Measurements from ENCODE around the gene SEC14L5. TPM values are rescaled to one million over a fixed set of nuclear protein-coding genes. Genes with fewer than 3 reads are reported as not detected.

SEC14L5 gene
- total RNA-seq, 1 donor from 2014 or later = 5.7 TPM

- TF ChIP-seq, protein P1, sequence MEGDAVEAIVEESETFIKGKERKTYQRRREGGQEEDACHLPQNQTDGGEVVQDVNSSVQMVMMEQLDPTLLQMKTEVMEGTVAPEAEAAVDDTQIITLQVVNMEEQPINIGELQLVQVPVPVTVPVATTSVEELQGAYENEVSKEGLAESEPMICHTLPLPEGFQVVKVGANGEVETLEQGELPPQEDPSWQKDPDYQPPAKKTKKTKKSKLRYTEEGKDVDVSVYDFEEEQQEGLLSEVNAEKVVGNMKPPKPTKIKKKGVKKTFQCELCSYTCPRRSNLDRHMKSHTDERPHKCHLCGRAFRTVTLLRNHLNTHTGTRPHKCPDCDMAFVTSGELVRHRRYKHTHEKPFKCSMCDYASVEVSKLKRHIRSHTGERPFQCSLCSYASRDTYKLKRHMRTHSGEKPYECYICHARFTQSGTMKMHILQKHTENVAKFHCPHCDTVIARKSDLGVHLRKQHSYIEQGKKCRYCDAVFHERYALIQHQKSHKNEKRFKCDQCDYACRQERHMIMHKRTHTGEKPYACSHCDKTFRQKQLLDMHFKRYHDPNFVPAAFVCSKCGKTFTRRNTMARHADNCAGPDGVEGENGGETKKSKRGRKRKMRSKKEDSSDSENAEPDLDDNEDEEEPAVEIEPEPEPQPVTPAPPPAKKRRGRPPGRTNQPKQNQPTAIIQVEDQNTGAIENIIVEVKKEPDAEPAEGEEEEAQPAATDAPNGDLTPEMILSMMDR (IDR thresholded peaks at IDR 0.05) = no peak
- Histone ChIP-seq H3K9me3 (no peaks in the 10 kb centered on the region), H3K27me3 (no peaks in the 10 kb centered on the region), H3K4me1 (no peaks in the 10 kb centered on the region), H3K36me3 (no peaks in the 10 kb centered on the region), H3K27ac (no peak overlapping the region), H3K4me3 (no peak overlapping the region)
- no peak for DNase-seq (ENCODE audit: low spot score in 2 of 2)
- intact Hi-C loops (cut with DNase I) = no loop called here
These were observed 39.3 kb upstream of the SEC14L5 start for GRCh38 chr16:4918781-4919251.

GRCh38 chr16:4920826-4921225 lies 37.3 kb upstream of the SEC14L5 start:
- H3K9me3 ChIP-seq = no peaks in the 10 kb centered on the region
- H3K27me3 ChIP-seq = no peaks in the 10 kb centered on the region
- no peaks in the 10 kb centered on the region for H3K4me1 ChIP-seq
- TF ChIP-seq, protein P1 (IDR thresholded peaks at IDR 0.05) = no peak
- DNase-seq (ENCODE audit: low spot score in 2 of 2) = no peak
- H3K27ac ChIP-seq = no peak overlapping the region
- no peak overlapping the region for H3K4me3 ChIP-seq
- intact Hi-C loops (cut with DNase I) = no loop called here
- H3K36me3 ChIP-seq = no peaks in the 10 kb centered on the region

DNA sequence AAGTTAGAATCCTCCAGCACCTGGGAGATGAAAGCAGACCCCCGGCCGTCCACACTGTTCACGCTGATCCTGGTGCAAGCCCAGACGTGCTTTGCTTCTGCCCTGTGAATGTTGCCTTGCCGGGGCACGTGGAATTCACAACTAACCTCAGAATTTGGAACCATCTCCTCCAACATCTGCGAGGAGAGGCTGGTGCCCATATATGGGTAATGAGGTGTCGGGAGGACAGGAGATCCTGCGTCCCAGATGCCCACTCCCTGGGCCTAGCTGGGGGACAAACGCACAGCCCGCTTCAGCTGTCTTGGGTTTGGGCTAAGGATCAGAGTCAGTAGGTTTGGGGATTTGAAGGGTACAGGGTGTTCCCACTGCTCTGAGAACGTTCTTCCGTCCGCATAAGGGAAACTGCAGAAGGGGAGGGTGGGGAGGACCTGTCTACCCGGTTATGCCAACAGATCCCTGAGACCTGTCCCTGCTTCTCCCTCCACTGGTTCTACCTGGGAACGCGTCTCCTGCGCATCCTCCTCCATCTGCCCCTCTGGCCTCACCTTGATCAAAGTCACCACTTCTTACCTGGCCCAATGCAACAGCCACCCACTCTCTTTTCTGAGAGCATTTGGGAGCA lies 35.3 kb upstream of the SEC14L5 start:
- intact Hi-C loops (cut with DNase I) = no loop called here
- H3K9me3 ChIP-seq = peaks cover 9 to 14% of the 10 kb centered on the region in 2 donors
- no peaks in the 10 kb centered on the region for H3K27me3 ChIP-seq
- no peaks in the 10 kb centered on the region for H3K36me3 ChIP-seq
- H3K27ac ChIP-seq = no peak overlapping the region
- TF ChIP-seq, protein P1 (IDR thresholded peaks at IDR 0.05) = no peak
- no peak for DNase-seq (ENCODE audit: low spot score in 2 of 2)
- H3K4me1 ChIP-seq = no peaks in the 10 kb centered on the region
- no peak overlapping the region for H3K4me3 ChIP-seq

- Histone ChIP-seq H3K36me3 (no peaks in the 10 kb centered on the region), H3K4me1 (no peaks in the 10 kb centered on the region), H3K4me3 (no peak overlapping the region), H3K27me3 (no peaks in the 10 kb centered on the region), H3K9me3 (peaks cover 9 to 14% of the 10 kb centered on the region in 2 donors), H3K27ac (no peak overlapping the region)
- no peak for DNase-seq (ENCODE audit: low spot score in 2 of 2)
- intact Hi-C loops (cut with DNase I) = no loop called here
- TF ChIP-seq, protein P1 (IDR thresholded peaks at IDR 0.05) = no peak
These were observed 34.3 kb upstream of the SEC14L5 start for GRCh38 chr16:4923853-4924252.

- H3K27me3 ChIP-seq = no peaks in the 10 kb centered on the region
- H3K4me3 ChIP-seq = no peak overlapping the region
- intact Hi-C loops (cut with DNase I) = no loop called here
- no peak for DNase-seq (ENCODE audit: low spot score in 2 of 2)
- peaks cover 9 to 14% of the 10 kb centered on the region in 2 donors for H3K9me3 ChIP-seq
- TF ChIP-seq, protein P1 (IDR thresholded peaks at IDR 0.05) = no peak
- no peaks in the 10 kb centered on the region for H3K4me1 ChIP-seq
- no peak overlapping the region for H3K27ac ChIP-seq
- H3K36me3 ChIP-seq = no peaks in the 10 kb centered on the region
These were observed 33.4 kb upstream of the SEC14L5 start for GRCh38 chr16:4924593-4925292.
